GM12874 (cell line): ENCODE results near the gene EPAS1.

Source experiments
- CTCF ChIP-seq: IDR thresholded peaks from 2 replicates; pipeline ENCODE4 v1.5.1; 2011; ENCODE audit warnings: low read depth, mild to moderate bottlenecking, control low read depth, low read length, moderate library complexity; ENCODE audit not compliant: insufficient read depth

Gene EPAS1

GRCh38 chr2:46407852-46408455 lies 110.7 kb downstream of the EPAS1 start:
- TF ChIP-seq CTCF, result no peak

GRCh38 chr2:46409756-46410155 lies 112.5 kb downstream of the EPAS1 start:
- no peak for TF ChIP-seq CTCF

- TF ChIP-seq CTCF, result no peak
Observed at GRCh38 chr2:46410273-46411244, 113.4 kb downstream of the EPAS1 start.

- no peak for TF ChIP-seq CTCF
Observed at GRCh38 chr2:46411245-46411641, 114.0 kb downstream of the EPAS1 start.

- no peak for TF ChIP-seq CTCF
Observed at GRCh38 chr2:46411985-46412384, 114.8 kb downstream of the EPAS1 start.

GRCh38 chr2:46413111-46413510 lies 115.9 kb downstream of the EPAS1 start:
- no peak for TF ChIP-seq CTCF

- TF ChIP-seq CTCF, result no peak
Observed at GRCh38 chr2:46413631-46414030, 116.4 kb downstream of the EPAS1 start.
